HG03025 (cell line): ENCODE measurements around the gene RSRC1.
"Not testable (repeated sequence)": the region's sequence is repeated elsewhere in the genome, so short reads cannot be mapped to it uniquely, and the experiment has no call there.

Experiments used
- ATAC-seq: cut with Tn5 transposase; IDR thresholded peaks from one replicate; pipeline ENCODE4 v1.9.1; 2021; ENCODE audit warnings: mild to moderate bottlenecking, moderate library complexity; ENCODE audit not compliant: unreplicated experiment, low FRiP score

The RSRC1 gene

DNA sequence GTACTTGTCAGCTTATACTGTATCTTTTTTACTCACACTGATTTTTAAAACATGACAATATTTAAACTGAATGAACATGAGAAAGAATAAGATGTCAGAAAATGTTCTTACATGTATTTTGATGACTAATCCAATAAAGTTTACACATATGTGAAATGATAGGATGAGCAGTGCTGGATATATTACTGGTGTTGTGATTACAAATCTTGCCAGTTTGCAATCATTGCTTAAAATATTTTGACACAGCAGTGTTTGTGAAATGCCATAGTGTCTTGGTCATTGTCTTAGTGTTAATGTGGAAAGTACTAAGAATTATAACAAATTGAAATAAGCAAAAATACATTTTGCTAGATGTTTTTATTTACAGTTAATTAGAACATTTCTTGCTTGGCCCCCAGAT, 342.4 kb downstream of the RSRC1 start:
- ATAC-seq = no peak

DNA sequence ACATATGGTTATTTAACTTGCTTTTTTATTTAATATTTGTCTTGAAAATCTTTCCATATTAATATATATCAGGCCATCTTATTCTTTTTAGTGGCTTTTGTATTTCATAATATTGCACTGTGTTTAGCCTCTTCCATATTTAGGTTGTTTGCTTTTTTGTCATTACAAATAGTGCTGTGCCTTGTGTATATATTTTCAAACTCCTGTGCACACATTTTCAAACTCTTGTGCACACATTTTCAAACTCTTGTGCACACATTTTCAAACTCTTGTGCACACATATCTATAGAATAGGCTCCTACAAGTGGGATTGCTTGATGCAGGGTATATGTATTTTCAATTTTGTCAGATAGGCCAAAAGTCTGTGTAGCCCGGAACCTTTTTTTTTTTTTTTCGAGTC, 343.1 kb downstream of the RSRC1 start:
- no peak for ATAC-seq

DNA sequence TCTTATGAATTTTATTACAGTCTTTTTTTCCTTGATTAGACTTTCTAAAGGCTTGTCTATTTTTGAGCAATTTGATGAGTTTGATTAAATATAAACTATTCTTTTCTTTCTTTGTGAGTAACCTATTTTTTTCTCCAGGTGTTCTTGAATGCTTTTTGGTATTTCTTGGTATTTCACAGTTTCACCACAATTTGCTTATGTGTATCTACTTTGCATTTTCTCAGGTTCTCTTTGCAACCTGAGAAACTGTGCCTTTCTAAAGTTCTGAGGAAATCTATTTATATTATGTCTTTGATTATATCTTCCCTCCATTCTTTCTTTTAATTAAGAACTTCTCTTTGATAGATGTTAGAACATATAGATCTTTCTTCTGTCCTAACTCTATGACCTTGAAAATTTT, 344.0 kb downstream of the RSRC1 start:
- ATAC-seq = no peak

DNA sequence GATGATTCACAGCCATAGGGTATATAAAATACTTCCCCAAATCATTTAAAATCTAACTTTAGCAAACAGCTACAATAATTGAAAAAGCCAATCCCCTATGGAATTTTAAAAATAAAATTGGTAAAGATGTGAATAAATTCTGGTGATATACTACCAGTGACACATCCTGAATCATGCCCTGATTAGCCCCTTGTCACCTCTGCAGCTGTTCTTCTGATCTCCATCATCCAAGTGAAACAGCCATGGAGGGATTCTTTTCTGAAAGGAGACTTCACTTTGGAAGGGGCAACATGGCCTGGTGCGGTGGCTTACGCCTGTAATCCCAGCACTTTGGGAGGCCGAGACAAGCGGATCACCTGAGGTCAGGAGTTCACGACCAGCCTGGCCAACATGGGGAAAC, 345.5 kb downstream of the RSRC1 start:
- no peak for ATAC-seq

DNA sequence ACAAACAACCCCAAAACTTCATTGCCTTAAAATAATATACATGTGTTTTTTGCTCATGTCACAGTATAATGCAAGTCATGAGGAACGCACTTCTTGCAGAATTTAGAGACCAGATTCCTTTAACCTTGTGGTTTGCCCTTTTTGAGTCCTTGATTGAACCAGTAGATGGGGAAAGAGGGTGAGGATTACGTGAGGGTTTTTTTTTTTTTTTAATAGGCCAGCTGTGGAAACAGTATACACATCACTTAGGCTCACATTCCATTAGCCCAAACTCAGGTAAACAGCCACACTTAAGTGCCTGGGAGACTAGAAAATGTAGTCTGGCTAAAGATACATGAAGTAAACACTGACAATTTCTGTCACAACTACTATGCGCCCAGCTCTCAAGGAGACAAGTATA, 346.2 kb downstream of the RSRC1 start:
- no peak for ATAC-seq

DNA sequence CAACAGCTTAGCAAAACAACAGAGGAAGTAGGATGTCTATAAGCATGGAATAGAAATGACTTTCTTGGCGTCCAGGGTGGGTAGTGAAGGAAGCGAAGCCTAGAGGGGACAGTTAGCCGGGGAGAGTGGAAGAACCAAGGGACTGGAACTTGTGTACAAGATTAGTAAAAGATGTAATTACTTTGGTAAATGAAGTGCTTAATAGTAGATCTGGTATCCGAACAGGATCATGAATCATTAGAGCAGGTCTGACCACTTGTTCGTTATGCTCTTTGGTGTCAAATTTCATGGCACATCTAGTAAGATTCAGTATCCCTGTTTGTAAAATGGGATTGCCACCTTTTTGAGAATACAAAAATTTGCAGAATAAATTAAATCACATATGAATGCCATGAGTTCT, 348.6 kb downstream of the RSRC1 start:
- no peak for ATAC-seq

DNA sequence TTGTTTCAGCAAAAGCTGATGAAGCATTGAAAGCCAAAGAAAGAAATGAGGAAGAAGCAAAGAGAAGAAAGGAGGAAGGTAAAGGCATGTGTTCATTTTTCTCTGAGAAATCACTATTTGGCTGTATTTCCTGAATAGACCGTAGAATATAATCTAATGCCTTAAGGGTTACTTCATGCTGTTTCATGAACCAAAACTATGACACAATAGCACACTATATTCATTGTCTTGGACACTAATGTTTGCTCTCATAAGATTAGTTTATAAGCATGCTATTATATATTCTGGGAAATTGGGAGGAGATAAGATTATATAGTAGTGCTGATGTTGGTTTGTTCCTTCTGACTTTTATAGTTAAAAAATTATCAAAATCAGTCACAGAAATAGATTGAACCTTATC, 351.0 kb downstream of the RSRC1 start:
- ATAC-seq = no peak

DNA sequence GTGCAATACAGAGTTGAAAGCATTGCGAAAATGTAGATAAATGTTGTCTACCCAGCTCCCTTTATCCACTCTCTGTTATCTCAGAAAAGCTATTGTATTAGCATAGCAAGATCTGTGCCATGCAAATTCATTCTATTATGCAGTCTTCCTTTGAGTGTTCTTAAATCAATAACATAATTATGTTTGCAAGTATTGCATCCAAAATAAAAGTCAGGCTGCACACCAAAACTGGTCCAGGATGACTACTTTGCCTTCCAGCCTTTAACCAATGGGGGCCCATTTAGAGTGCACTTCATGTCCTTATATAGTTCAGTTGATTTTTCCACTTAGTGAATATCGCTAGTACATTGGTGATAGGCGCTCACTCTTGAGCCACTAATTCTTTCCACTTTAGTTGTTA, 353.7 kb downstream of the RSRC1 start:
- ATAC-seq = no peak

DNA sequence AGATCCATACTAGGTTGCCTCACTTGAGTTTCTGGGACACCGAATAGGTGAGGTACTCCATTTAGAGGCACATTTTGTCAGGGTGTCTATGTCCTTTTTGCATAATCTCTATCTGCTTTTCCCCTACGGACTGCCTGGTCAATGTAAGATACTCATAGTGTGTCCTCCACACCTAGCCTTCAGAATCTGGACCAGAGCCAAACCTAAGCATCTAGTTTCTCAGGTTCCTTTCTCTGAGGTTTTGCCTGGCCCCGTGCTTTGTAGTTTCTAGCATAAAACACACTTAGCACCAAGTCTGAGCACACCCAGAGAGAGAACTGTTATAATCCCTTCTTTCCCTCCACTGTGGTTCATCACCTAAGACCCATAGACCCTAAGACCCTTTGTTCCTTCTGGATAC, 355.2 kb downstream of the RSRC1 start:
- peak; percentile 86 for ATAC-seq

DNA sequence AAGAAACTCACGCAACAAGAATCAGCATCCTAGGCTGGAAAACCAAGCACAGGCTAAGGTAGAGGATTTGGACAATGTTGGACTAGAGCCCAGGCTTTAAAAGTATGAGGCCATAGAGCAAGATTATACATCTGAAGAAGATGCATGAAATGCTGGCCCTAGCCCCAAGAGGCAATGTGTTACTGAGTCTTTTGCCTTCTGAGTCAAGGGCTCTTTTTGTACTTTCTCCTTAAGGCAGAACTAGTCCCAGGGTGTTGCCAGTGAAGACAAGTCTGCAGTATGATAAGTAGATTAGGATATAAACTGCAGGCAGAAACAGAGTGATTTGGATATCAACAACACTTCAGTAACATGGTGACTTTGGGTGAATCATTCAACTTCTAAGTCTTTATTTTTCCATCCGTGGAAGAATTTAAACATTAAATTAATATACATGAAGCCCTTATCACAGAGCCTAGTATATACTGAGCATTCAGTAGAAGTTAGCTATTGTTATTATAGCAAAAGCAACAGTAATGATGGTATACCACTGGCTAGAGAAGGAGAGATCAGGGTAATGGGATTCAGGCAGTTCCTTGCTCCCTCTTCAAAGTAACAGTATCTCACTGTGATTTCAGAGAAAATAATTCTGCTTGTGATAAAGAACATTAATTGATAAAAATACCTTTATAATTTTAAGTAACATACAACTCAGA, 361.2 kb downstream of the RSRC1 start:
- ATAC-seq = no peak

DNA sequence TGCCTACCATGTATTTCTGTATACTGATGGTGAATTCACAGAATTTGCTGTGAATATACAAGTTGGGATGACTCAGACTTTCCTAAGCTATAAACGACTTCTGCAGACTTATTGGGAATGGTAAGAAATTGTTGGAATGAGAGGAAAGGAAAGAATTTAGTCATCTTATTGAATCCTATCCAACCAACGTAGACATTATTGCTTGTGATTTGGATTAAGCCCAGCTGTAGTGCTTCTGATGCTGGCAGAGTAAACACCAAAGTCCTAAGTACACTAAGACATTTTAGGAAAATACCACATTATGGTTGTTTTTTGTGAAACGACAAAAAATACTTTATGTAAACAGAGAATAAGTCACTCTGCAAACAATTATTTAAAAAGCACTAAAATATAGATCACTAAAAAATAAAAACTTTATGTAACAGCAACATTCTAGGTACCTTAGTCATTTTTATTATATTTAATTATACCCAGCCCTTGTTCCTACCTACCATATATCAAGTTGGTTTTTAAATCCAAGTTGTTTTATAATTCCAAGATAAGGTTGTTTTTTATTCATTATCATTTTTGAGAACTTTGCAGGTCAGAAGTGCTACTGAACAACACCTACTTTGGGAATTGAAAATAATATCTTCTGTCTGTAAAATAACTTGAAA, 361.9 kb downstream of the RSRC1 start:
- no peak for ATAC-seq

DNA sequence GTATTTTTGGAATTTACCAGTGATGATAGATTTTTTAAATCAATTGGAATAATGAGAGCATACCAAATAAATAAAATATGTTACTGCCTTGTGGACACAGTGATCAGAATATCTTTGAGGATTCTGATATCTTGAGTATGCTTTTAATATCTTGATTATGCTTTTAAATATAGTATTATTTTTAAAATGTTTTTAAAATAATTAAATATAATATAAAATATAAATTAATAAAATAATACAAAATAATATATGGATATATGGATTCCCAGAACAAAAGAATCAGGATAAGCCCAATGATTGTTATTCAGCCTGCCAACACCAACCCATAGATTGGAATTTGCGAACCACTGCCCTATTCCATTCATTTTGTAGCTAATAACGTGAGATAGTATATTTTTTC, 369.2 kb downstream of the RSRC1 start:
- no peak for ATAC-seq

DNA sequence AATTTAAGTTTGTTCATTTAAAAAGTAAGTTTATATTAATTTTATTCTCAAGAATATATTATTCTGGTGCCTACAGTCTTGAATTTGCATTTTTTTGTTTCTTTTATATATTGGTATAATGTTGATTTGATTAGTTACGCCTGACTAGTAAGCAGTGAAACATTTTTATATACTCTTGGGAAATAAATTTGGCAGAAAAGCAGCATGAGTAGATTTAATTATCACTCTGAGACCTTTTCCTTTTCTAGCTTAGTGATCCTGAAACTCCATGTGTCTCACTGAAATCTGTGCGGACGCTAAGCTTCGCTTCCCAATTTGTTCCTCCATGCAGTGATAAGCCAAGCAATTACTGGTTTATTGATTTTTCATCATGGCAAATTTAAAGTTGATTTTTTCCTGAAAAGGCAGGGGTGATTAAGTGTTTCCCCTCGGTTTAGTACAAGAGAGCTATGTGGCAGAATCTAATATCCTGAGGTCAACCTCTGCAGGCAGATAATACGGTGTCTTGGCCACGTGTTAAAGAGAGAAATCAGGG, 373.9 kb downstream of the RSRC1 start:
- ATAC-seq = no peak

DNA sequence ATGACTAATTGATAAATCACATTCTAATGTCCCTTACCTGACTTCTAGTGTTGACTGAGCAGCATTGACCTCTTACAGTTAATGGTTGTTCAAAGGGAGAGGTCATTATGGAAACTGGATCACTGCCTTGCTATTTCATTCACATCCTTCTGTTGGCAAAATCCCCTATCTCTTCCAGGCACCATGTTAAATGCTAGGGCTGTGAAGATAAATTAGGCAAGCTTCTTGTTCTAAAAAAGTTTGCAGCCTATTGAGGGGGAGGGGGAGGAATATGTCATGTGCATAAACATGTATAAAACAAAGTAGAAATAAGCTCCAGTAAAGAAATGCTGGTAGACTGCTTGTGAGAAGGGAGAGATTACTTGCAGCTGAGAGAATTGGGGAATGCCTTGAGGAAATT, 376.3 kb downstream of the RSRC1 start:
- no peak for ATAC-seq

DNA sequence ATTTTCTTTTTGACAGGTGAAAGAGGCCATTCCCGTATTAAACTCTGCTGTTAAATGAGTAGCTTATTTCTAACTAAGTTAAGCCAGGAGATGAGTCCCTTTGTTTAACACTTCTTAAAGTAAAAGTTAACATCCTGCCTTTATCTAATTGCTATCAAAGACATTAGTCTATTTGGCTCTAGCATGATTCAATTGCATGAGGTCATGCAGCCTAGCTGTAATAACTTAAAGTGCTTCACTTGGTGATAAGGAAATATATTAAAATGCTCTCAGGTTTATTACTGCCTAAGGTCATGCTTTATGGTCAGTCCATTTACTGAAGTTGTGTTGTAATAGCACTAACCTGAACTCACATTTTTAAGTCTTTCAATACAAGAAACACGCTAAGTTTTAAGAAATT, 378.8 kb downstream of the RSRC1 start:
- no peak for ATAC-seq

DNA sequence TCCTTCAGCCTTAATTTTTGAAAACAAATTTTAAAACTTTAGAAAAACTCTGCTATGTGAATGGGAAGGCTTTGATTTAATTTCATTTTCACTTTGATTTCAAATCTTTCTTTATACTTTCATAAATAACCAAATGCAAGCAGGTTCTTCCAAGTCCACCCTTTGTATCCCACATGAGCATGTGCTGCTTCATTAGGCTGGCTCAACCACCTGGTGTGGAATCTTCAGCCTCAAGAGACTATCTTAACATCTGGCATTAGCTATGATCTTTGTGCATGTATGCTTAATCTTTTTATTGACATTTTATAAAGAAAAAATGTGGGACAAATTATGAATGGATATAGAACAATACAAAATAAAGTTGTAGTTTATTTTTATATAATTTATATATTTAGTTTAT, 379.3 kb downstream of the RSRC1 start:
- no peak for ATAC-seq

DNA sequence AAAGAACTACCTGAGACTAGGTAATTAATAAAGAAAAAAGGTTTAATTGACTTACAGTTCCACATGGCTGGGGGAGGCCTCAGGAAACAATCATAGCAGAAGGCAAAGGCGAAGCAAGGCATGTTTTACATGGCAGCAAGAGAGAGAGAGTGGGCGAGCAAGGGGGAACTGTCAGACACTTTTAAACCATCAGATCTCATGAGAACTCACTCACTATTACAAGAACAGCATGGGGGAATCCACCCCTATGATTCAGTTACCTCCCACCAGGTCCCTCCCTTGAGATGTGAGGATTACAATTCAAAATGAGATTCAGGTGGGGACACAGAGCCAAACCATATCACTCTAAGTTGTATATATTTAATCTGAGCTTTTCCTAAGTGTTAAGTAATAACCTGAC, 382.1 kb downstream of the RSRC1 start:
- ATAC-seq = no peak

DNA sequence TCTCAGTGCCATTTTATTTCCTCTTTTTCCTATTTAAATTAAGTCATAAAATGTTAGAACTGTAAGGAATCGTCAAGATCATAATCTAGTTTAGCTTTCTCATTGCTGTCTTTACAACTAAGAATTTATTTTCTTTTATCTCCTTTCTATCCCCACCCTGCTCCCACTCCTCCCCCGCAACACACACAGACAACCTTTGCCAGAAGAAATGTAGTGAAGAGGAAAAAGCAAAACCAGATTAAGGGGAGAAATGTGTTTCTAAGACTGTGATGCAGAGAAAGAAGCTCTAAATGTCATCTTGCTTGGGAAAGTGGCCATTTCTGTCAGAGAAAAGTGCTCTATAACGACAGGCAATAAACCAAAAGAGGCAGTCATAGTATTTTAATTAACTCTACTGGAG, 382.8 kb downstream of the RSRC1 start:
- ATAC-seq = no peak

DNA sequence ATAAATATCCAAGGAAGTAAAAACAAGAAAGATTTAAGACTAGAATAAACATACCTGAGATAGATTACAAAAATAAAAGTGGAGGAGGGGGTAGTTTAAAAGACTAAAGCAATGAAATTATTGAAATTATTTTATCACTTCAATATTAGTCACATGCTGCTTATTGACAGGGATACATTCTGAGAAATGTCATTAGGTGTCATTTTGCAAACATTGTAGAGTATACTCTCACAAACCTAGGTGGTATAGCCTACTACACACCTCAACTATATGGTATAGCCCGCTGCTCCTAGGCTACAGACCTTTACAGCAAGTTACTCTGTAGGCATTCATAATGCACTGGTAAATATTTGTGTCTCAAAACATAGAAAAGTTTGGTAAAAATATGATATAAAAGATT, 384.0 kb downstream of the RSRC1 start:
- ATAC-seq = no peak

DNA sequence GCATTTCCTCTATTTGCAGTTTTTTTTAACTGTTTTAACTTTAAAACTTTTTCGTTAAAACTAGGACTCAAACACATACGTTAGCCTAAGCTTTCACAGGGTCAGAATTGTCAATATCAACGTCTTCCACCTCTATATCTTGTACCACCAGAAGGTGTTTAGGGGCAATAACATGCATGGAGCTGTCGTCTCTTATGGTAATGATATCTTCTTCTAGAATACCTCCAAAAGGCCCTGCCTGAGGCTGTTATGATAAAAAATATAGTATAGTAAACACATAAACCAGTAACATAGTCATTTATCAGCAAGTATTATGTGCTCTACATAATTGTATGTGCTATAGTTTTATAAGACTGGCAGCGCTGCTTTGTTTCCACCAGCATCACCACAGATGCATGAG, 384.8 kb downstream of the RSRC1 start:
- ATAC-seq = no peak

DNA sequence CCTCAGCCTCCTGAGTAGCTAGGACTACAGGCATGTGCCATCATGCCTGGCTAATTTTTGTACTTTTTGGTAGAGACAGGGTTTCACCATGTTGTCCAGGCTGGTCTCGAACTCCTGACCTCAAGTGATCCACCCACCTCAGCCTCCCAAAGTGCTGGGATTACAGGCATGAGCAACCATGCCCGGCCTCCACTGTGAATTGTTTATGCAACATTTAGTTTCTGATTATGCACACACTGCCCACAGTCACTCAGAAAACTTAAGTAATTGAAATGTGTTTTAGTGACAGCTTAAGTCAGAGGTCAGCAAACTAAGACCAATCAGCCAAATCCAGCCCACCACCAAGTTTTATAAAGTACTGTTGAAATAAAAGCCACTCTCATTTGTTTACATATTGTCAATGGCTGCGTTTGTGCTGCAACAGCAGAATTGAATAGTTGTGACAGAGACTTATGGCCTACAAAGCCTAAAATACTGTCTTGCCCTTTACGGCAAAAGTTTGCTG, 385.6 kb downstream of the RSRC1 start:
- not testable (repeated sequence) for ATAC-seq

DNA sequence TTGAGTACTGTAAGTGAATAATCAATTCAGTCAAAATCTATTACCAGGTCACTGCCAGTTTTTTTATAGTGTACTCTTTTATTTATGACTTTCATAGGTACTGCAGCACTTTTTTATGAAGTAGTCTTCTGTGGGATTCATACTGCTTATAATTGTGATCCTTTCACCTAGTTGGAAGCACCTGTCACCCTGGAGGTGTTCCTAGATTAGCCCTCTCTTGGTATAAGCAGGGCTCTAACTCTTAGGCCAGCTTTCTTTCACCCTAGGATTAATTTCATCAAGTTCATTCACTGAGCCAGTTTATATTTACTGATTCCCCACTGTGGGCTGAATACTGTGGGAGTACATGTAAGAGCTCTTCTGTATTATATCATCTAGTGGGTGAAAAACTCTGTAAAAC, 395.2 kb downstream of the RSRC1 start:
- ATAC-seq = no peak
